ENCODE results near the gene SULT1E1. TPM values are rescaled to one million over a fixed set of nuclear protein-coding genes. Genes with fewer than 3 reads are reported as not detected.

Gene SULT1E1
- total and polyA plus RNA-seq, 2 of the 8 experiments (the other 6 are each of a cell fraction or from before 2014, with no cell fraction given): not detected

DNA sequence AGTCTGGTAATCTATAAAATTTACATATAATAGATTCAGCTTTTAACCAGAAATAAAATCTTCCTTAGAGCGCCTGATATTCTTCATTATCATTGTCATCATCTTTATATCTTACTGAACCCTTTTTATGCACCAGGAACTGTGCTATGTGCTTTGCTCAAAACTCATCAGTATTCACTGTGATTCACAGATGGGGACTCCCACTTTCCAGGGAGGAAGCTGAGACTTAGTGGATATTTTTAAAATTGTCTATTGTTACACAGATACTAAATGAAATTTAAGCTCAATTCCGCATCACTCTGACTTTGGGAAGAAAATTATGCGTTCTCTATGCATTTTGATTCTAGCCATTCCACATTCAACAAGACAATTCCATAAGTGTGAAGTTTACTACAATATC is 34.8 kb upstream of the SULT1E1 start (continued):
- no peak for TF ChIP-seq NANOG (IDR thresholded peaks at IDR 0.05; ENCODE audit: insufficient read depth, low read depth, low read length, poor library complexity, severe bottlenecking)
- no peak for TF ChIP-seq RFX5 (IDR thresholded peaks at IDR 0.05; ENCODE audit: borderline replicate concordance, low read depth, low read length)
- no peak for TF ChIP-seq CREB1 (IDR thresholded peaks at IDR 0.05)
- no peak for TF ChIP-seq YY1 (IDR thresholded peaks at IDR 0.05; ENCODE audit: low read depth, low read length)
- no peak for TF ChIP-seq SRF (IDR thresholded peaks at IDR 0.05; ENCODE audit: low read depth, low read length)
